Upper lobe of left lung (tissue), 4 donors: ENCODE measurements around the gene RNF125.

ENCODE experiments used
- EP300 ChIP-seq, 4 donors: sonication (generic); formaldehyde crosslinking; IDR thresholded peaks; one replicate each; pipeline ENCODE4 v1.5.1; 2017; ENCODE audit warnings: antibody characterized with exemption in 4 of 4, control low read depth in 2 of 4
- POLR2A ChIP-seq, 4 donors: fragments of 450-650 bp; IDR thresholded peaks; one replicate each; pipeline ENCODE4 v1.5.1; 2016 to 2017; ENCODE audit warnings: antibody characterized with exemption in 4 of 4, mild to moderate bottlenecking in 2 of 4
- POLR2AphosphoS5 ChIP-seq, 2 donors: sonication (generic); formaldehyde crosslinking; IDR thresholded peaks; one replicate each; pipeline ENCODE4 v1.5.1; 2017; ENCODE audit warnings: antibody characterized with exemption in 2 of 2
- TF ChIP-seq, protein P1 (sequence below), 6 experiments: fragments of 450-650 bp in 4 of 6; fragments of 200-600 bp in 2 of 6; sonication (generic) in 2 of 6; IDR thresholded peaks; one replicate each; pipeline ENCODE4 v1.5.1; 2016 to 2019; ENCODE audit warnings: antibody characterized with exemption in 6 of 6

DNA sequence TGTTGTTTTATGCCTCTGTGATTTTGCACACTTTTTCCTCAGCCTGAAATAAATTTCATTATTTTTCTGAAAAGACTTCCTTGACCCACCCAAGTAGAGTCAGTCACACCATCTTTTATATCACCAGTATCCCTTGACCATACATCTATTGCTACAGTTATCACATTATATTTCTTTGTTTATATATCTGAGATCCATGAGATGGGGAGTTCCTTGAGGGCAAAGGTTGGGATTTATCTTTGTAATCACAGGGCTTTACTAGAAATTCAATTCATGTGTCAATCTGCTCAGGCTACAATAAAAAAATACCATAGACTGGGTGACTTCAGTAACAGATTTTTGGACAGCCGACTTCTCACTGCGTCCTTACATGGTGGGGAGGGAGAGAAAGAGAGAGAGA is 60.2 kb downstream of the RNF125 start:
- TF ChIP-seq POLR2A (IDR thresholded peaks at IDR 0.05) (no peak), POLR2AphosphoS5 (IDR thresholded peaks at IDR 0.05) (no peak), EP300 (IDR thresholded peaks at IDR 0.05) (no peak)
- TF ChIP-seq, protein P1, sequence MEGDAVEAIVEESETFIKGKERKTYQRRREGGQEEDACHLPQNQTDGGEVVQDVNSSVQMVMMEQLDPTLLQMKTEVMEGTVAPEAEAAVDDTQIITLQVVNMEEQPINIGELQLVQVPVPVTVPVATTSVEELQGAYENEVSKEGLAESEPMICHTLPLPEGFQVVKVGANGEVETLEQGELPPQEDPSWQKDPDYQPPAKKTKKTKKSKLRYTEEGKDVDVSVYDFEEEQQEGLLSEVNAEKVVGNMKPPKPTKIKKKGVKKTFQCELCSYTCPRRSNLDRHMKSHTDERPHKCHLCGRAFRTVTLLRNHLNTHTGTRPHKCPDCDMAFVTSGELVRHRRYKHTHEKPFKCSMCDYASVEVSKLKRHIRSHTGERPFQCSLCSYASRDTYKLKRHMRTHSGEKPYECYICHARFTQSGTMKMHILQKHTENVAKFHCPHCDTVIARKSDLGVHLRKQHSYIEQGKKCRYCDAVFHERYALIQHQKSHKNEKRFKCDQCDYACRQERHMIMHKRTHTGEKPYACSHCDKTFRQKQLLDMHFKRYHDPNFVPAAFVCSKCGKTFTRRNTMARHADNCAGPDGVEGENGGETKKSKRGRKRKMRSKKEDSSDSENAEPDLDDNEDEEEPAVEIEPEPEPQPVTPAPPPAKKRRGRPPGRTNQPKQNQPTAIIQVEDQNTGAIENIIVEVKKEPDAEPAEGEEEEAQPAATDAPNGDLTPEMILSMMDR (IDR thresholded peaks at IDR 0.05) = no peak
